Pulmonary artery endothelial cell (primary cell): ENCODE data around the gene BRD3. TPM values are rescaled to one million over a fixed set of nuclear protein-coding genes. Genes with fewer than 3 reads are reported as not detected.

Experiments
- total RNA-seq: library from RNA; depleted of rRNA; stranded (reverse); fragments of >200 nt; gene quantifications from 2 replicates; pipeline ENCODE4 v1.2.3, GENCODE V29; 2014

BRD3 gene
- total RNA-seq, 1 donor from 2014 or later, result 10.0 TPM

Other genes with a start within 250 kb of the BRD3 start
- gene VAV2, start 75.7 kb downstream of the BRD3 start, total RNA-seq, result 21.0 and 22.5 TPM in 2 replicates
- gene BRD3OS, start 42.5 kb downstream of the BRD3 start, total RNA-seq, result 12.9 and 15.3 TPM in 2 replicates
- 29.3 and 34.1 TPM in 2 replicates for gene WDR5, start 68.1 kb upstream of the BRD3 start, total RNA-seq
- gene RNU6ATAC, start 96.5 kb upstream of the BRD3 start, total RNA-seq, result not detected in 2 replicates